Ishikawa (cell line): ENCODE measurements around the gene RPGRIP1L.

Experiments used
- CEBPB ChIP-seq: IDR thresholded peaks from 2 replicates; pipeline ENCODE4 v1.6.1; 2012
- CREB1 ChIP-seq: IDR thresholded peaks from 2 replicates; pipeline ENCODE4 v1.6.1; 2012; ENCODE audit warnings: low read depth
- EGR1 ChIP-seq: IDR thresholded peaks from 2 replicates; pipeline ENCODE4 v1.6.1; 2012
- EP300 ChIP-seq: IDR thresholded peaks from 2 replicates; pipeline ENCODE4 v1.6.1; 2012; ENCODE audit warnings: borderline replicate concordance
- FOXM1 ChIP-seq: IDR thresholded peaks from 2 replicates; pipeline ENCODE4 v1.6.1; 2012; ENCODE audit warnings: low read depth, borderline replicate concordance
- MAX ChIP-seq: IDR thresholded peaks from 2 replicates; pipeline ENCODE4 v1.6.1; 2012
- NFIC ChIP-seq: IDR thresholded peaks from 2 replicates; pipeline ENCODE4 v1.6.1; 2012
- RAD21 ChIP-seq: IDR thresholded peaks from 2 replicates; pipeline ENCODE4 v1.6.1; 2012; ENCODE audit warnings: low read depth
- TAF1 ChIP-seq: IDR thresholded peaks from 2 replicates; pipeline ENCODE4 v1.6.1; 2012; ENCODE audit warnings: low read depth, mild to moderate bottlenecking
- TCF12 ChIP-seq: IDR thresholded peaks from 2 replicates; pipeline ENCODE4 v1.6.1; 2012; ENCODE audit warnings: low read depth
- TEAD4 ChIP-seq: IDR thresholded peaks from 2 replicates; pipeline ENCODE4 v1.6.1; 2012
- YY1 ChIP-seq: IDR thresholded peaks from 2 replicates; pipeline ENCODE4 v1.6.1; 2012; ENCODE audit warnings: low read depth
- ZBTB7A ChIP-seq: IDR thresholded peaks from 2 replicates; pipeline ENCODE4 v1.6.1; 2012; ENCODE audit warnings: low read depth
- TF ChIP-seq, protein P1 (sequence below): IDR thresholded peaks from 2 replicates; pipeline ENCODE4 v1.6.1; 2012; ENCODE audit warnings: low read depth, mild to moderate bottlenecking
- TF ChIP-seq, protein P2 (sequence below): IDR thresholded peaks from 2 replicates; pipeline ENCODE4 v1.6.1; 2012

The RPGRIP1L gene

GRCh38 chr16:53692146-53692545 lies 11.5 kb downstream of the RPGRIP1L start:
- TF ChIP-seq ZBTB7A (no peak), EGR1 (no peak)

GRCh38 chr16:53690771-53691170 lies 12.9 kb downstream of the RPGRIP1L start:
- TF ChIP-seq RAD21 = no peak
- TF ChIP-seq, protein P1, sequence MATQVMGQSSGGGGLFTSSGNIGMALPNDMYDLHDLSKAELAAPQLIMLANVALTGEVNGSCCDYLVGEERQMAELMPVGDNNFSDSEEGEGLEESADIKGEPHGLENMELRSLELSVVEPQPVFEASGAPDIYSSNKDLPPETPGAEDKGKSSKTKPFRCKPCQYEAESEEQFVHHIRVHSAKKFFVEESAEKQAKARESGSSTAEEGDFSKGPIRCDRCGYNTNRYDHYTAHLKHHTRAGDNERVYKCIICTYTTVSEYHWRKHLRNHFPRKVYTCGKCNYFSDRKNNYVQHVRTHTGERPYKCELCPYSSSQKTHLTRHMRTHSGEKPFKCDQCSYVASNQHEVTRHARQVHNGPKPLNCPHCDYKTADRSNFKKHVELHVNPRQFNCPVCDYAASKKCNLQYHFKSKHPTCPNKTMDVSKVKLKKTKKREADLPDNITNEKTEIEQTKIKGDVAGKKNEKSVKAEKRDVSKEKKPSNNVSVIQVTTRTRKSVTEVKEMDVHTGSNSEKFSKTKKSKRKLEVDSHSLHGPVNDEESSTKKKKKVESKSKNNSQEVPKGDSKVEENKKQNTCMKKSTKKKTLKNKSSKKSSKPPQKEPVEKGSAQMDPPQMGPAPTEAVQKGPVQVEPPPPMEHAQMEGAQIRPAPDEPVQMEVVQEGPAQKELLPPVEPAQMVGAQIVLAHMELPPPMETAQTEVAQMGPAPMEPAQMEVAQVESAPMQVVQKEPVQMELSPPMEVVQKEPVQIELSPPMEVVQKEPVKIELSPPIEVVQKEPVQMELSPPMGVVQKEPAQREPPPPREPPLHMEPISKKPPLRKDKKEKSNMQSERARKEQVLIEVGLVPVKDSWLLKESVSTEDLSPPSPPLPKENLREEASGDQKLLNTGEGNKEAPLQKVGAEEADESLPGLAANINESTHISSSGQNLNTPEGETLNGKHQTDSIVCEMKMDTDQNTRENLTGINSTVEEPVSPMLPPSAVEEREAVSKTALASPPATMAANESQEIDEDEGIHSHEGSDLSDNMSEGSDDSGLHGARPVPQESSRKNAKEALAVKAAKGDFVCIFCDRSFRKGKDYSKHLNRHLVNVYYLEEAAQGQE = no peak
- TF ChIP-seq, protein P2, sequence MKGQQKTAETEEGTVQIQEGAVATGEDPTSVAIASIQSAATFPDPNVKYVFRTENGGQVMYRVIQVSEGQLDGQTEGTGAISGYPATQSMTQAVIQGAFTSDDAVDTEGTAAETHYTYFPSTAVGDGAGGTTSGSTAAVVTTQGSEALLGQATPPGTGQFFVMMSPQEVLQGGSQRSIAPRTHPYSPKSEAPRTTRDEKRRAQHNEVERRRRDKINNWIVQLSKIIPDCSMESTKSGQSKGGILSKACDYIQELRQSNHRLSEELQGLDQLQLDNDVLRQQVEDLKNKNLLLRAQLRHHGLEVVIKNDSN = no peak
- TF ChIP-seq NFIC = no peak
- no peak for TF ChIP-seq EGR1
- no peak for TF ChIP-seq FOXM1
- TF ChIP-seq EP300 = no peak
- no peak for TF ChIP-seq ZBTB7A
- no peak for TF ChIP-seq YY1
- no peak for TF ChIP-seq CEBPB

- TF ChIP-seq MAX (no peak), TEAD4 (no peak), TAF1 (no peak), EP300 (no peak), TCF12 (no peak), YY1 (no peak), NFIC (no peak), EGR1 (no peak), FOXM1 (no peak), RAD21 (no peak)
- TF ChIP-seq, protein P1 = no peak
These were observed 14.0 kb downstream of the RPGRIP1L start for GRCh38 chr16:53689636-53690035.

GRCh38 chr16:53686710-53687109 lies 16.9 kb downstream of the RPGRIP1L start:
- TF ChIP-seq NFIC (no peak), EGR1 (no peak), CREB1 (no peak), ZBTB7A (no peak), RAD21 (no peak), MAX (no peak)
- TF ChIP-seq, protein P1 = no peak

DNA sequence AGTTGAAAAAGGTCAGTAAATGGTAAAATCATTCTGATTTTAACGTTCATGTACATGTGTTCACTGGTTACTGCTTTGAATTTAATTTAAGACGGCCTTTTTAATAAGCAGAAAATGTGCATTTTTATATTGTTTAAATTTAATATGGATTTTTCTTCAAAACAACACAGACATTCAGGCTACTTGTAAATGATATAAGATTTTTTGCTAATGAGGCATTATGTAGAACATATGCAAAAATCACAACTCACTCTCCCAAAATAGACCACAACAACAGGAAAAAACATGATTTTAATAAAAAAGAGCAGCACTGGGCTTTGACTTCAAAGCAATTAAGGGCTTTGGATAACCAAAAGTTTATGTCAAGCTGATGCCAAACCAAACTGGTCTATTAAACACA lies 22.3 kb downstream of the RPGRIP1L start:
- TF ChIP-seq EGR1 = no peak
- no peak for TF ChIP-seq CREB1
- TF ChIP-seq, protein P2 = no peak
- TF ChIP-seq, protein P1 = no peak
- TF ChIP-seq CEBPB = no peak
- no peak for TF ChIP-seq EP300
- TF ChIP-seq YY1 = no peak
- TF ChIP-seq FOXM1 = no peak
- TF ChIP-seq NFIC = no peak
